A549 (cell line): ENCODE data around the gene NFKBIE. TPM values are rescaled to one million over a fixed set of nuclear protein-coding genes. Genes with fewer than 3 reads are reported as not detected.

Experiments used
- ATAC-seq, 2 experiments: fragments of 200-7000 bp in 1 of 2; fragments of >200 bp in 1 of 2; cut with Nextera tagmentation in 1 of 2; cut with Tn5 transposase in 1 of 2; 3 replicates each; pipeline versions ENCODE4 v1.8.0 to v1.9.1; 2018 to 2020; ENCODE audit warnings: mild to moderate bottlenecking in 1 of 2, moderate library complexity in 1 of 2
- CTCF ChIA-PET: fragments of 300-600 bp; sonication (Branson Sonifier 250); formaldehyde crosslinking; extraction: SDS; loops from one replicate; lab custom pipeline; 2021; ENCODE audit warnings: antibody characterized with exemption, inconsistent platforms; lab: Yijun Ruan, JAX
- POLR2A ChIA-PET: fragments of 350-600 bp; formaldehyde crosslinking; extraction: SDS; loops from one replicate; lab custom pipeline; 2021; ENCODE audit warnings: antibody characterized with exemption, inconsistent platforms; lab: Yijun Ruan, JAX
- DNase-seq, 2 experiments: peaks; one replicate each; pipeline versions ENCODE4 v3.0.0 to v3.0.0-alpha.2; 2011 to 2016; ENCODE audit warnings: low read depth in 1 of 2, low spot score in 1 of 2
- FAIRE-seq: peaks from 2 replicates; lab custom pipeline; 2011; peaks lifted over from hg19 to GRCh38; lab: Jason Lieb, UNC
- H3K27ac ChIP-seq, 2 experiments: fragments of >200 bp; sonication (Bioruptor Twin); formaldehyde crosslinking; 3 replicates each; pipeline ENCODE4 v1.5.1; 2016 to 2017
- H3K4me1 ChIP-seq: fragments of >200 bp; sonication (Bioruptor Twin); formaldehyde crosslinking; 3 replicates; pipeline ENCODE4 v1.6.1; 2016
- H3K4me2 ChIP-seq: fragments of >200 bp; sonication (Bioruptor Twin); formaldehyde crosslinking; 3 replicates; pipeline ENCODE4 v1.6.1; 2016
- H3K4me3 ChIP-seq: fragments of >200 bp; sonication (Bioruptor Twin); formaldehyde crosslinking; 3 replicates; pipeline ENCODE4 v1.5.1; 2016
- H3K9me3 ChIP-seq: fragments of >200 bp; sonication (Bioruptor Twin); formaldehyde crosslinking; 3 replicates; pipeline ENCODE4 v1.6.1; 2016
- EHF ChIP-seq: fragments of 250-450 bp; sonication (Bioruptor Pico); IDR thresholded peaks from 2 replicates; pipeline ENCODE4 v1.5.0; 2020; ENCODE audit warnings: mild to moderate bottlenecking
- HDAC2 ChIP-seq: fragments of 200-600 bp; sonication (generic); IDR thresholded peaks from 2 replicates; pipeline ENCODE4 v1.6.1; 2016
- JUNB ChIP-seq: fragments of >200 bp; sonication (Bioruptor Twin); formaldehyde crosslinking; IDR thresholded peaks from 2 replicates; pipeline ENCODE4 v1.6.1; 2016
- NPAS2 ChIP-seq: fragments of 250-450 bp; sonication (Bioruptor Pico); IDR thresholded peaks from 2 replicates; pipeline ENCODE4 v1.8.0; 2022; ENCODE audit warnings: mild to moderate bottlenecking, moderate library complexity, borderline replicate concordance
- RAD21 ChIP-seq, 2 experiments: fragments of >200 bp in 1 of 2; sonication (Bioruptor Twin) in 1 of 2; formaldehyde crosslinking in 1 of 2; IDR thresholded peaks in 1 of 2; conservative IDR thresholded peaks in 1 of 2; 2 replicates in 1 of 2; 3 replicates in 1 of 2; pipeline ENCODE4 v1.6.1; 2012 to 2018; ENCODE audit warnings: inconsistent platforms in 1 of 2
- SMC3 ChIP-seq: fragments of >200 bp; sonication (Bioruptor Twin); formaldehyde crosslinking; IDR thresholded peaks from 3 replicates; pipeline ENCODE4 v1.6.1; 2018; ENCODE audit warnings: inconsistent platforms
- TFCP2L1 ChIP-seq: fragments of 250-450 bp; sonication (Bioruptor Pico); IDR thresholded peaks from 2 replicates; pipeline ENCODE4 v1.5.0; 2021; ENCODE audit warnings: mild to moderate bottlenecking
- ZFP36 ChIP-seq: fragments of 450-650 bp; IDR thresholded peaks from 2 replicates; pipeline ENCODE4 v1.6.1; 2014; ENCODE audit warnings: borderline replicate concordance; ENCODE audit not compliant: partially characterized antibody
- WGBS: methylation state at CpG from one replicate; pipeline ENCODE4 v1.1.6; 2017; ENCODE audit errors: missing lambda C conversion rate; 5-methylcytosine and 5-hydroxymethylcytosine counted together
- polyA plus RNA-seq, 4 experiments: library from polyadenylated mRNA; depleted of rRNA in 3 of 4; stranded (reverse); fragments of >200 nt; fragmentation: RNase III in 1 of 4; extraction: RNeasy Plus Mini Kit Qiagen cat#74134 plus additional on column Dnase treatment in 1 of 4; gene quantifications; 2 replicates in 3 of 4; 3 replicates in 1 of 4; pipeline ENCODE4 v1.2.3, GENCODE V29; 2011 to 2017
- TF ChIP-seq, protein P1 (sequence below): fragments of >200 bp; sonication (Bioruptor Twin); formaldehyde crosslinking; IDR thresholded peaks from 3 replicates; pipeline ENCODE4 v1.5.1; 2016
- TF ChIP-seq, protein P2 (sequence below): IDR thresholded peaks from 2 replicates; pipeline ENCODE4 v1.6.1; 2012; ENCODE audit warnings: low read depth, borderline replicate concordance
- TF ChIP-seq, protein P3 (sequence below): fragments of 250-450 bp; sonication (Bioruptor Pico); IDR thresholded peaks from 2 replicates; pipeline ENCODE4 v1.5.0; 2020; ENCODE audit warnings: low read depth, mild to moderate bottlenecking, moderate library complexity
- TF ChIP-seq, protein P4 (sequence below): fragments of 200-600 bp; sonication (generic); IDR thresholded peaks from 2 replicates; pipeline ENCODE4 v1.6.1; 2016; ENCODE audit warnings: antibody characterized with exemption, mild to moderate bottlenecking, moderate library complexity

Gene NFKBIE
- polyA plus RNA-seq, 2 of the 4 experiments (the other 2 are of a cell fraction), result 6.0 to 6.3 TPM

DNA sequence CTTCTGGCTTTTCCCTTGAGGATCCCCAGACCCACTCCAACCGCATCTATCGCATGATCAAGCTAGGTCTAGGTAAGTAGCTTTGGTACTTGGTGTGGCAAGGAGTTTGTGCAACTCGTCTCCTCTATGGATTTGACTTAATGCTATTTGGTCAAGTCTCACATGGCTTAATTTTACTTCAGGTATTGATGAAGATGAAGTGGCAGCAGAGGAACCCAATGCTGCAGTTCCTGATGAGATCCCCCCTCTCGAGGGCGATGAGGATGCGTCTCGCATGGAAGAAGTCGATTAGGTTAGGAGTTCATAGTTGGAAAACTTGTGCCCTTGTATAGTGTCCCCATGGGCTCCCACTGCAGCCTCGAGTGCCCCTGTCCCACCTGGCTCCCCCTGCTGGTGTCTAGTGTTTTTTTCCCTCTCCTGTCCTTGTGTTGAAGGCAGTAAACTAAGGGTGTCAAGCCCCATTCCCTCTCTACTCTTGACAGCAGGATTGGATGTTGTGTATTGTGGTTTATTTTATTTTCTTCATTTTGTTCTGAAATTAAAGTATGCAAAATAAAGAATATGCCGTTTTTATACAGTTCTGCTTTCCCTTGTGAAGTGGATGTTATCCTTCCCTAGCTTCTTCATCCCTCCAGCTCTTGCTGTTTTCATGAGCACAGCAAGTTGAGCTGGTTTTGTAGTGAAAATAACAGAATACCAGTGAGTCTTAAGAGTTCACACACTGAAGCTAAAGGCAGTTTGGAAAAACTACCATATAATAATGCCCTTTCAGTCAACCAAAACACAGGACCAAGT lies 11.8 kb downstream of the NFKBIE start:
- Histone ChIP-seq H3K4me3 (no peak overlapping the region), H3K9me3 (no peaks in the 10 kb centered on the region), H3K4me2 (peak overlapping the region; percentile 13; the same call in 2 of the 3 replicates), H3K4me1 (peaks cover 60% of the 10 kb centered on the region), H3K27ac (no peak overlapping the region)
- FAIRE-seq, result no peak
- peak in 1 of 2 experiments; percentile 53 for DNase-seq
- TF ChIP-seq TFCP2L1 (CRISPR knock-in tag), result no peak
- TF ChIP-seq, protein P1, sequence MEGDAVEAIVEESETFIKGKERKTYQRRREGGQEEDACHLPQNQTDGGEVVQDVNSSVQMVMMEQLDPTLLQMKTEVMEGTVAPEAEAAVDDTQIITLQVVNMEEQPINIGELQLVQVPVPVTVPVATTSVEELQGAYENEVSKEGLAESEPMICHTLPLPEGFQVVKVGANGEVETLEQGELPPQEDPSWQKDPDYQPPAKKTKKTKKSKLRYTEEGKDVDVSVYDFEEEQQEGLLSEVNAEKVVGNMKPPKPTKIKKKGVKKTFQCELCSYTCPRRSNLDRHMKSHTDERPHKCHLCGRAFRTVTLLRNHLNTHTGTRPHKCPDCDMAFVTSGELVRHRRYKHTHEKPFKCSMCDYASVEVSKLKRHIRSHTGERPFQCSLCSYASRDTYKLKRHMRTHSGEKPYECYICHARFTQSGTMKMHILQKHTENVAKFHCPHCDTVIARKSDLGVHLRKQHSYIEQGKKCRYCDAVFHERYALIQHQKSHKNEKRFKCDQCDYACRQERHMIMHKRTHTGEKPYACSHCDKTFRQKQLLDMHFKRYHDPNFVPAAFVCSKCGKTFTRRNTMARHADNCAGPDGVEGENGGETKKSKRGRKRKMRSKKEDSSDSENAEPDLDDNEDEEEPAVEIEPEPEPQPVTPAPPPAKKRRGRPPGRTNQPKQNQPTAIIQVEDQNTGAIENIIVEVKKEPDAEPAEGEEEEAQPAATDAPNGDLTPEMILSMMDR, result peak; percentile 40
- ChIA-PET POLR2A (no interaction called here), CTCF (interaction anchor here (0.8 to 3.6 kb wide), 10 partner anchors 8 to 155 kb away, joined by 3 to 16 read pairs (median 4); no protein-coding TSS in a partner anchor)
- ATAC-seq, result peak in 1 of 2 experiments; percentile 13; a peak in 2 of 6 replicates
- WGBS, result 51% methylated on average over 10 of the region's 10 CpGs

DNA sequence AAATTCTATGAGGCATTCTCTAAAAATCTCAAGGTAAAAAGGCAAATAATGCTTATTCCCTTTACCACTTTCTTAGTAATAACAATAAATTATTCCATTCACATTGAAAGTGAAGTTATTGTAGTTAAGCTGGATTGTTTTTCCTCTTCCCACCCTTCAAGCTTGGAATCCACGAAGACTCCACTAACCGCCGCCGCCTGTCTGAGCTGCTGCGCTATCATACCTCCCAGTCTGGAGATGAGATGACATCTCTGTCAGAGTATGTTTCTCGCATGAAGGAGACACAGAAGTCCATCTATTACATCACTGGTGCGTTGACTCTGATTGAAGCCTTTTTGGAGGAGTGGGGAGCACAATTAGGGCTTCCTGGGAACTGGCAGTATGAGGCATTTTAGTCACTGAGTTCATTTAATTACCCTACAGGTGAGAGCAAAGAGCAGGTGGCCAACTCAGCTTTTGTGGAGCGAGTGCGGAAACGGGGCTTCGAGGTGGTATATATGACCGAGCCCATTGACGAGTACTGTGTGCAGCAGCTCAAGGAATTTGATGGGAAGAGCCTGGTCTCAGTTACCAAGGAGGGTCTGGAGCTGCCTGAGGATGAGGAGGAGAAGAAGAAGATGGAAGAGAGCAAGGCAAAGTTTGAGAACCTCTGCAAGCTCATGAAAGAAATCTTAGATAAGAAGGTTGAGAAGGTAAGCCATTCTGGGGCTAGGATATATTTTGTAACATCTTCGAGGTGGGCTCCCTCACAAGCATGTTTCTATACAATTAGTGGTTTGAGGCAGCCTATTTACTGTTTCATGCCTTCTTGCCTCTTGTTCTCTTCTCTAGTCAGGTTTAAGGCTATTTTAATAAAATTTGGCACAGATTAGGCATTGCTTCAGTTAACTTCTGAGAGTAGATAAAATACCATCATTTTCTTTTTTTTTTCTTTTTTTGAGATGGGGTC lies 13.5 kb downstream of the NFKBIE start:
- ChIA-PET CTCF (interaction anchor here (0.8 to 2.3 kb wide), 6 partner anchors 9 to 155 kb away, joined by 3 to 10 read pairs (median 6); no protein-coding TSS in a partner anchor), POLR2A (no interaction called here)
- Histone ChIP-seq H3K27ac (no peak overlapping the region), H3K4me3 (0 out of 3 replicates have a peak overlapping the region, but pooled peaks have one; percentile 12), H3K9me3 (no peaks in the 10 kb centered on the region), H3K4me1 (peaks cover 56% of the 10 kb centered on the region), H3K4me2 (peak overlapping the region; percentile 99; the same call in 2 of the 3 replicates)
- WGBS, result 85% methylated on average over 14 of the region's 14 CpGs
- TF ChIP-seq, protein P2, sequence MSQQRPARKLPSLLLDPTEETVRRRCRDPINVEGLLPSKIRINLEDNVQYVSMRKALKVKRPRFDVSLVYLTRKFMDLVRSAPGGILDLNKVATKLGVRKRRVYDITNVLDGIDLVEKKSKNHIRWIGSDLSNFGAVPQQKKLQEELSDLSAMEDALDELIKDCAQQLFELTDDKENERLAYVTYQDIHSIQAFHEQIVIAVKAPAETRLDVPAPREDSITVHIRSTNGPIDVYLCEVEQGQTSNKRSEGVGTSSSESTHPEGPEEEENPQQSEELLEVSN, result no peak
- TF ChIP-seq JUNB, result no peak
- TF ChIP-seq EHF, result no peak
- TF ChIP-seq, protein P1, result no peak
- no peak for TF ChIP-seq SMC3
- TF ChIP-seq RAD21 (conservative IDR thresholded peaks at IDR 0.05 in 1 of 2, IDR thresholded peaks at IDR 0.05 in 1 of 2), result no peak
- no peak for TF ChIP-seq HDAC2
- no peak for TF ChIP-seq NPAS2 (CRISPR knock-in tag)
- TF ChIP-seq, protein P3, sequence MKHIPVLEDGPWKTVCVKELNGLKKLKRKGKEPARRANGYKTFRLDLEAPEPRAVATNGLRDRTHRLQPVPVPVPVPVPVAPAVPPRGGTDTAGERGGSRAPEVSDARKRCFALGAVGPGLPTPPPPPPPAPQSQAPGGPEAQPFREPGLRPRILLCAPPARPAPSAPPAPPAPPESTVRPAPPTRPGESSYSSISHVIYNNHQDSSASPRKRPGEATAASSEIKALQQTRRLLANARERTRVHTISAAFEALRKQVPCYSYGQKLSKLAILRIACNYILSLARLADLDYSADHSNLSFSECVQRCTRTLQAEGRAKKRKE (CRISPR knock-in tag), result no peak
- TF ChIP-seq, protein P4, sequence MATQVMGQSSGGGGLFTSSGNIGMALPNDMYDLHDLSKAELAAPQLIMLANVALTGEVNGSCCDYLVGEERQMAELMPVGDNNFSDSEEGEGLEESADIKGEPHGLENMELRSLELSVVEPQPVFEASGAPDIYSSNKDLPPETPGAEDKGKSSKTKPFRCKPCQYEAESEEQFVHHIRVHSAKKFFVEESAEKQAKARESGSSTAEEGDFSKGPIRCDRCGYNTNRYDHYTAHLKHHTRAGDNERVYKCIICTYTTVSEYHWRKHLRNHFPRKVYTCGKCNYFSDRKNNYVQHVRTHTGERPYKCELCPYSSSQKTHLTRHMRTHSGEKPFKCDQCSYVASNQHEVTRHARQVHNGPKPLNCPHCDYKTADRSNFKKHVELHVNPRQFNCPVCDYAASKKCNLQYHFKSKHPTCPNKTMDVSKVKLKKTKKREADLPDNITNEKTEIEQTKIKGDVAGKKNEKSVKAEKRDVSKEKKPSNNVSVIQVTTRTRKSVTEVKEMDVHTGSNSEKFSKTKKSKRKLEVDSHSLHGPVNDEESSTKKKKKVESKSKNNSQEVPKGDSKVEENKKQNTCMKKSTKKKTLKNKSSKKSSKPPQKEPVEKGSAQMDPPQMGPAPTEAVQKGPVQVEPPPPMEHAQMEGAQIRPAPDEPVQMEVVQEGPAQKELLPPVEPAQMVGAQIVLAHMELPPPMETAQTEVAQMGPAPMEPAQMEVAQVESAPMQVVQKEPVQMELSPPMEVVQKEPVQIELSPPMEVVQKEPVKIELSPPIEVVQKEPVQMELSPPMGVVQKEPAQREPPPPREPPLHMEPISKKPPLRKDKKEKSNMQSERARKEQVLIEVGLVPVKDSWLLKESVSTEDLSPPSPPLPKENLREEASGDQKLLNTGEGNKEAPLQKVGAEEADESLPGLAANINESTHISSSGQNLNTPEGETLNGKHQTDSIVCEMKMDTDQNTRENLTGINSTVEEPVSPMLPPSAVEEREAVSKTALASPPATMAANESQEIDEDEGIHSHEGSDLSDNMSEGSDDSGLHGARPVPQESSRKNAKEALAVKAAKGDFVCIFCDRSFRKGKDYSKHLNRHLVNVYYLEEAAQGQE, result no peak
- TF ChIP-seq ZFP36, result no peak
- FAIRE-seq, result no peak
- no peak for DNase-seq
- ATAC-seq, result no peak
